Measurements from ENCODE around the gene FOXS1.

FOXS1 gene

GRCh38 chr20:31836853-31837608 lies 8.4 kb downstream of the FOXS1 start:
- Histone ChIP-seq H3K36me3 (ENCODE audit: control insufficient read depth in 1 of 2, insufficient read depth in 2 of 2, low read length in 2 of 2) (no peaks in the 10 kb centered on the region), H2BK120ac (ENCODE audit: insufficient read depth, low read length, poor library complexity) (no peak overlapping the region), H4K91ac (ENCODE audit: low read depth, low read length) (peak overlapping the region; percentile 21), H3K79me1 (ENCODE audit: low read length) (no peaks in the 10 kb centered on the region), H3K9ac (ENCODE audit: low read length) (no peak overlapping the region), H3K4me2 (ENCODE audit: low read length) (no peak overlapping the region), H3K14ac (ENCODE audit: low read length) (no peak overlapping the region), H3K18ac (ENCODE audit: low read length) (no peak overlapping the region), H3K9me3 (ENCODE audit: insufficient read depth, low read depth, low read length) (no peaks in the 10 kb centered on the region), H3K27me3 (ENCODE audit: insufficient read depth, low read length) (no peaks in the 10 kb centered on the region), H3K27ac (ENCODE audit: low read depth, low read length) (no peak overlapping the region), H3K79me2 (ENCODE audit: control insufficient read depth, insufficient read depth, low read length, poor library complexity) (no peaks in the 10 kb centered on the region), H3K4me1 (ENCODE audit: control insufficient read depth in 1 of 2, insufficient read depth in 2 of 2, low read length in 2 of 2) (peaks cover 22 to 32% of the 10 kb centered on the region in 2 experiments), H4K12ac (ENCODE audit: low read depth, low read length) (no peak overlapping the region), H3K23ac (ENCODE audit: low read length) (no peak overlapping the region), H4K8ac (ENCODE audit: low read depth, low read length) (no peak overlapping the region), H3K4ac (ENCODE audit: low read depth, low read length) (no peak overlapping the region), H2BK5ac (ENCODE audit: low read depth, low read length, poor library complexity) (no peak overlapping the region), H2BK12ac (ENCODE audit: low read length) (no peak overlapping the region), H3K4me3 (ENCODE audit: low read depth, low read length) (no peak overlapping the region), H2AFZ (ENCODE audit: insufficient read depth, low read length, poor library complexity) (no peak overlapping the region), H2AK5ac (ENCODE audit: low read length) (peak overlapping the region; percentile 44)
- DNase-seq = no peak
- WGBS (ENCODE audit: extremely low coverage, insufficient coverage, insufficient read length) = no CpG with 5 or more reads among the region's 5 CpGs

- H3K79me1 ChIP-seq (ENCODE audit: low read length) = no peaks in the 10 kb centered on the region
- H4K8ac ChIP-seq (ENCODE audit: low read depth, low read length) = no peak overlapping the region
- H3K14ac ChIP-seq (ENCODE audit: low read length) = no peak overlapping the region
- no peaks in the 10 kb centered on the region for H3K79me2 ChIP-seq (ENCODE audit: control insufficient read depth, insufficient read depth, low read length, poor library complexity)
- H2BK12ac ChIP-seq (ENCODE audit: low read length) = no peak overlapping the region
- WGBS (ENCODE audit: extremely low coverage, insufficient coverage, insufficient read length) = no CpG with 5 or more reads among the region's 14 CpGs
- no peaks in the 10 kb centered on the region for H3K27me3 ChIP-seq (ENCODE audit: insufficient read depth, low read length)
- H2BK120ac ChIP-seq (ENCODE audit: insufficient read depth, low read length, poor library complexity) = no peak overlapping the region
- H2AFZ ChIP-seq (ENCODE audit: insufficient read depth, low read length, poor library complexity) = no peak overlapping the region
- H3K9ac ChIP-seq (ENCODE audit: low read length) = no peak overlapping the region
- no peak overlapping the region for H2AK5ac ChIP-seq (ENCODE audit: low read length)
- no peak overlapping the region for H3K27ac ChIP-seq (ENCODE audit: low read depth, low read length)
- no peak overlapping the region for H4K91ac ChIP-seq (ENCODE audit: low read depth, low read length)
- DNase-seq = peak in 1 of 2 donors; percentile 18
- H3K23ac ChIP-seq (ENCODE audit: low read length) = no peak overlapping the region
- no peak overlapping the region for H3K4me2 ChIP-seq (ENCODE audit: low read length)
- H3K18ac ChIP-seq (ENCODE audit: low read length) = no peak overlapping the region
- H4K12ac ChIP-seq (ENCODE audit: low read depth, low read length) = no peak overlapping the region
- H3K36me3 ChIP-seq (ENCODE audit: control insufficient read depth in 1 of 2, insufficient read depth in 2 of 2, low read length in 2 of 2) = no peaks in the 10 kb centered on the region
- H3K4ac ChIP-seq (ENCODE audit: low read depth, low read length) = no peak overlapping the region
- no peaks in the 10 kb centered on the region for H3K9me3 ChIP-seq (ENCODE audit: insufficient read depth, low read depth, low read length)
- no peak overlapping the region for H2BK5ac ChIP-seq (ENCODE audit: low read depth, low read length, poor library complexity)
- H3K4me3 ChIP-seq (ENCODE audit: low read depth, low read length) = no peak overlapping the region
- H3K4me1 ChIP-seq (ENCODE audit: control insufficient read depth in 1 of 2, insufficient read depth in 2 of 2, low read length in 2 of 2) = peaks cover 22 to 27% of the 10 kb centered on the region in 2 experiments
Observed at GRCh38 chr20:31835977-31836852, 9.2 kb downstream of the FOXS1 start.

- no peak for DNase-seq
- H3K4me1 ChIP-seq (ENCODE audit: control insufficient read depth in 1 of 2, insufficient read depth in 2 of 2, low read length in 2 of 2) = peaks cover 22 to 27% of the 10 kb centered on the region in 2 experiments
- H3K23ac ChIP-seq (ENCODE audit: low read length) = no peak overlapping the region
- H2BK120ac ChIP-seq (ENCODE audit: insufficient read depth, low read length, poor library complexity) = no peak overlapping the region
- H3K36me3 ChIP-seq (ENCODE audit: control insufficient read depth in 1 of 2, insufficient read depth in 2 of 2, low read length in 2 of 2) = no peaks in the 10 kb centered on the region
- H3K79me1 ChIP-seq (ENCODE audit: low read length) = no peaks in the 10 kb centered on the region
- no peaks in the 10 kb centered on the region for H3K79me2 ChIP-seq (ENCODE audit: control insufficient read depth, insufficient read depth, low read length, poor library complexity)
- no peak overlapping the region for H3K27ac ChIP-seq (ENCODE audit: low read depth, low read length)
- no peak overlapping the region for H3K4me3 ChIP-seq (ENCODE audit: low read depth, low read length)
- H3K18ac ChIP-seq (ENCODE audit: low read length) = no peak overlapping the region
- no peak overlapping the region for H4K91ac ChIP-seq (ENCODE audit: low read depth, low read length)
- H3K14ac ChIP-seq (ENCODE audit: low read length) = no peak overlapping the region
- no peak overlapping the region for H3K4me2 ChIP-seq (ENCODE audit: low read length)
- no peak overlapping the region for H3K9ac ChIP-seq (ENCODE audit: low read length)
- H2BK5ac ChIP-seq (ENCODE audit: low read depth, low read length, poor library complexity) = no peak overlapping the region
- H3K9me3 ChIP-seq (ENCODE audit: insufficient read depth, low read depth, low read length) = no peaks in the 10 kb centered on the region
- H2BK12ac ChIP-seq (ENCODE audit: low read length) = no peak overlapping the region
- WGBS (ENCODE audit: extremely low coverage, insufficient coverage, insufficient read length) = no CpG with 5 or more reads among the region's 9 CpGs
- no peaks in the 10 kb centered on the region for H3K27me3 ChIP-seq (ENCODE audit: insufficient read depth, low read length)
- no peak overlapping the region for H4K8ac ChIP-seq (ENCODE audit: low read depth, low read length)
- H3K4ac ChIP-seq (ENCODE audit: low read depth, low read length) = no peak overlapping the region
- no peak overlapping the region for H2AFZ ChIP-seq (ENCODE audit: insufficient read depth, low read length, poor library complexity)
- no peak overlapping the region for H2AK5ac ChIP-seq (ENCODE audit: low read length)
- H4K12ac ChIP-seq (ENCODE audit: low read depth, low read length) = no peak overlapping the region
Observed at GRCh38 chr20:31835554-31835953, 9.8 kb downstream of the FOXS1 start.

- Histone ChIP-seq H3K9me3 (ENCODE audit: insufficient read depth, low read depth, low read length) (no peaks in the 10 kb centered on the region), H3K79me2 (ENCODE audit: control insufficient read depth, insufficient read depth, low read length, poor library complexity) (no peaks in the 10 kb centered on the region), H3K23ac (ENCODE audit: low read length) (no peak overlapping the region), H2AFZ (ENCODE audit: insufficient read depth, low read length, poor library complexity) (no peak overlapping the region), H3K79me1 (ENCODE audit: low read length) (no peaks in the 10 kb centered on the region), H2BK120ac (ENCODE audit: insufficient read depth, low read length, poor library complexity) (no peak overlapping the region), H2AK5ac (ENCODE audit: low read length) (no peak overlapping the region), H2BK5ac (ENCODE audit: low read depth, low read length, poor library complexity) (no peak overlapping the region), H4K12ac (ENCODE audit: low read depth, low read length) (no peak overlapping the region), H3K27me3 (ENCODE audit: insufficient read depth, low read length) (no peaks in the 10 kb centered on the region), H3K9ac (ENCODE audit: low read length) (no peak overlapping the region), H3K4me2 (ENCODE audit: low read length) (no peak overlapping the region), H3K4me3 (ENCODE audit: low read depth, low read length) (no peak overlapping the region), H3K36me3 (ENCODE audit: control insufficient read depth in 1 of 2, insufficient read depth in 2 of 2, low read length in 2 of 2) (no peaks in the 10 kb centered on the region), H3K14ac (ENCODE audit: low read length) (no peak overlapping the region), H4K91ac (ENCODE audit: low read depth, low read length) (peak overlapping the region; percentile 6), H3K18ac (ENCODE audit: low read length) (no peak overlapping the region), H3K4me1 (ENCODE audit: control insufficient read depth in 1 of 2, insufficient read depth in 2 of 2, low read length in 2 of 2) (peaks cover 22 to 27% of the 10 kb centered on the region in 2 experiments), H2BK12ac (ENCODE audit: low read length) (no peak overlapping the region), H4K8ac (ENCODE audit: low read depth, low read length) (no peak overlapping the region), H3K27ac (ENCODE audit: low read depth, low read length) (no peak overlapping the region), H3K4ac (ENCODE audit: low read depth, low read length) (no peak overlapping the region)
- DNase-seq = no peak
- no CpG with 5 or more reads among the region's 20 CpGs for WGBS (ENCODE audit: extremely low coverage, insufficient coverage, insufficient read length)
Observed at GRCh38 chr20:31833931-31834521, 11.4 kb downstream of the FOXS1 start.
